Uterus (tissue), 2 donors: ENCODE data around the gene B3GNT7.

Experiments used
- POLR2A ChIP-seq, 2 donors: fragments of 450-650 bp; IDR thresholded peaks; one replicate each; pipeline ENCODE4 v1.6.1; 2016; ENCODE audit warnings: antibody characterized with exemption in 2 of 2, mild to moderate bottlenecking in 1 of 2, moderate library complexity in 1 of 2
- TF ChIP-seq, protein P1 (sequence below), 4 experiments: fragments of 200-600 bp in 2 of 4; fragments of 450-650 bp in 2 of 4; sonication (generic) in 2 of 4; IDR thresholded peaks; one replicate each; pipeline ENCODE4 v1.5.1; 2016 to 2019; ENCODE audit warnings: antibody characterized with exemption in 4 of 4, mild to moderate bottlenecking in 2 of 4, moderate library complexity in 1 of 4

- TF ChIP-seq, protein P1, sequence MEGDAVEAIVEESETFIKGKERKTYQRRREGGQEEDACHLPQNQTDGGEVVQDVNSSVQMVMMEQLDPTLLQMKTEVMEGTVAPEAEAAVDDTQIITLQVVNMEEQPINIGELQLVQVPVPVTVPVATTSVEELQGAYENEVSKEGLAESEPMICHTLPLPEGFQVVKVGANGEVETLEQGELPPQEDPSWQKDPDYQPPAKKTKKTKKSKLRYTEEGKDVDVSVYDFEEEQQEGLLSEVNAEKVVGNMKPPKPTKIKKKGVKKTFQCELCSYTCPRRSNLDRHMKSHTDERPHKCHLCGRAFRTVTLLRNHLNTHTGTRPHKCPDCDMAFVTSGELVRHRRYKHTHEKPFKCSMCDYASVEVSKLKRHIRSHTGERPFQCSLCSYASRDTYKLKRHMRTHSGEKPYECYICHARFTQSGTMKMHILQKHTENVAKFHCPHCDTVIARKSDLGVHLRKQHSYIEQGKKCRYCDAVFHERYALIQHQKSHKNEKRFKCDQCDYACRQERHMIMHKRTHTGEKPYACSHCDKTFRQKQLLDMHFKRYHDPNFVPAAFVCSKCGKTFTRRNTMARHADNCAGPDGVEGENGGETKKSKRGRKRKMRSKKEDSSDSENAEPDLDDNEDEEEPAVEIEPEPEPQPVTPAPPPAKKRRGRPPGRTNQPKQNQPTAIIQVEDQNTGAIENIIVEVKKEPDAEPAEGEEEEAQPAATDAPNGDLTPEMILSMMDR (IDR thresholded peaks at IDR 0.05) = no peak
- TF ChIP-seq POLR2A (IDR thresholded peaks at IDR 0.05) = no peak
Measured at GRCh38 chr2:231399853-231400680, 4.6 kb downstream of the B3GNT7 start.
